Neural progenitor cell (in vitro differentiated cells): ENCODE measurements around the gene AJAP1.

Source experiments
- CTCF ChIP-seq: fragments of 200-600 bp; sonication (generic); IDR thresholded peaks from 2 replicates; pipeline ENCODE4 v1.5.1; 2017; ENCODE audit warnings: antibody characterized with exemption, mild to moderate bottlenecking
- EZH2 ChIP-seq: fragments of 200-600 bp; sonication (generic); IDR thresholded peaks from 2 replicates; pipeline ENCODE4 v1.6.1; 2017; ENCODE audit warnings: antibody characterized with exemption, mild to moderate bottlenecking, moderate library complexity
- EZH2phosphoT487 ChIP-seq: fragments of 200-600 bp; sonication (generic); IDR thresholded peaks from 2 replicates; pipeline ENCODE4 v1.6.1; 2017; ENCODE audit warnings: antibody characterized with exemption

- TF ChIP-seq CTCF (no peak), EZH2phosphoT487 (no peak), EZH2 (no peak)
Observed at GRCh38 chr1:4668743-4669700, 14.6 kb downstream of the AJAP1 start.
